HepG2 (cell line): ENCODE results near the gene TNRC18. TPM values are rescaled to one million over a fixed set of nuclear protein-coding genes. Genes with fewer than 3 reads are reported as not detected.

ENCODE experiments used
- FIP1L1 ChIP-seq: fragments of 200-400 bp; formaldehyde crosslinking; IDR thresholded peaks from 2 replicates; pipeline ENCODE4 v1.6.1; 2018; ENCODE audit warnings: low read depth, mild to moderate bottlenecking, low read length, moderate library complexity, borderline replicate concordance; ENCODE audit not compliant: insufficient read depth
- FOSL1 ChIP-seq: sonication (generic); formaldehyde crosslinking; IDR thresholded peaks from 2 replicates; pipeline ENCODE4 v1.9.0; 2021; ENCODE audit warnings: missing genetic modification reagents, borderline replicate concordance
- HINFP ChIP-seq: sonication (generic); formaldehyde crosslinking; IDR thresholded peaks from 2 replicates; pipeline ENCODE4 v1.4.0; 2020; ENCODE audit warnings: low read depth, mild to moderate bottlenecking, missing genetic modification reagents
- KAT8 ChIP-seq: IDR thresholded peaks from 2 replicates; pipeline ENCODE4 v1.6.1; 2016; ENCODE audit warnings: missing genetic modification reagents, missing compliant biosample characterization
- MTA1 ChIP-seq: sonication (generic); formaldehyde crosslinking; IDR thresholded peaks from 2 replicates; pipeline ENCODE4 v1.4.0; 2020; ENCODE audit warnings: missing genetic modification reagents, mild to moderate bottlenecking, borderline replicate concordance
- NCOR1 ChIP-seq: fragments of 200-600 bp; sonication (generic); IDR thresholded peaks from 2 replicates; pipeline ENCODE4 v1.7.0; 2017; ENCODE audit warnings: antibody characterized with exemption, low read length, borderline replicate concordance
- PREB ChIP-seq: sonication (generic); formaldehyde crosslinking; IDR thresholded peaks from 2 replicates; pipeline ENCODE4 v1.4.0; 2020; ENCODE audit warnings: missing genetic modification reagents
- THRA ChIP-seq: sonication (generic); formaldehyde crosslinking; IDR thresholded peaks from 2 replicates; pipeline ENCODE4 v1.4.0; 2020; ENCODE audit warnings: missing genetic modification reagents, borderline replicate concordance
- ZNF121 ChIP-seq: sonication (generic); formaldehyde crosslinking; IDR thresholded peaks from 2 replicates; pipeline ENCODE4 v1.5.0; 2020; ENCODE audit warnings: mild to moderate bottlenecking, missing genetic modification reagents
- ZNF138 ChIP-seq: sonication (generic); formaldehyde crosslinking; IDR thresholded peaks from 2 replicates; pipeline ENCODE4 v1.5.0; 2020; ENCODE audit warnings: mild to moderate bottlenecking, low read depth, missing genetic modification reagents
- ZNF205 ChIP-seq: IDR thresholded peaks from 2 replicates; pipeline ENCODE4 v1.6.1; 2018; ENCODE audit warnings: missing biosample characterization, missing genetic modification reagents
- ZNF275 ChIP-seq: sonication (generic); formaldehyde crosslinking; IDR thresholded peaks from 2 replicates; pipeline ENCODE4 v1.8.0; 2022; ENCODE audit warnings: missing genetic modification reagents, mild to moderate bottlenecking, inconsistent platforms, borderline replicate concordance
- ZNF510 ChIP-seq: sonication (generic); formaldehyde crosslinking; IDR thresholded peaks from 2 replicates; pipeline ENCODE4 v1.4.0; 2020; ENCODE audit warnings: low read depth, mild to moderate bottlenecking, missing genetic modification reagents
- ZNF562 ChIP-seq: sonication (generic); formaldehyde crosslinking; IDR thresholded peaks from 2 replicates; pipeline ENCODE4 v1.8.0; 2022; ENCODE audit warnings: missing genetic modification reagents, borderline replicate concordance
- ZNF652 ChIP-seq: IDR thresholded peaks from 2 replicates; pipeline ENCODE4 v1.6.1; 2016; ENCODE audit warnings: low read depth, borderline replicate concordance
- ZNF790 ChIP-seq: sonication (generic); formaldehyde crosslinking; IDR thresholded peaks from 2 replicates; pipeline ENCODE4 v1.8.0; 2022; ENCODE audit warnings: missing genetic modification reagents, mild to moderate bottlenecking, borderline replicate concordance
- ZSCAN12 ChIP-seq: sonication (generic); formaldehyde crosslinking; IDR thresholded peaks from 2 replicates; pipeline ENCODE4 v1.9.0; 2021; ENCODE audit warnings: mild to moderate bottlenecking, missing genetic modification reagents
- polyA plus RNA-seq, 8 experiments: library from polyadenylated mRNA; depleted of rRNA in 3 of 8; stranded (reverse) in 7 of 8; unstranded in 1 of 8; fragments of >200 nt; fragmentation: Illumina TruSeq in 4 of 8; extraction: Trizol in 4 of 8; gene quantifications; 2 replicates each; pipeline versions ENCODE4 v1.2.1 to v1.2.3, GENCODE V29; 2011 to 2016; ENCODE audit warnings: low read depth in 4 of 8, missing spikeins in 1 of 8, mixed read lengths in 1 of 8; ENCODE audit not compliant: insufficient read depth in 1 of 8
- total RNA-seq, 5 experiments: library from RNA; depleted of rRNA; stranded (reverse); fragments of >200 nt; fragmentation: Illumina TruSeq; extraction: Trizol; gene quantifications; 2 replicates each; pipeline ENCODE4 v1.2.3, GENCODE V29; 2016; ENCODE audit warnings: low read depth in 1 of 5

The TNRC18 gene
- total and polyA plus RNA-seq, 2 of the 13 experiments (the other 11 are each of a cell fraction or from before 2014, with no cell fraction given): 11.7 to 17.4 TPM

GRCh38 chr7:5284304-5285281 is 139.0 kb downstream of the TNRC18 start (continued):
- TF ChIP-seq ZNF205 (CRISPR knock-in tag) (no peak), ZNF562 (CRISPR knock-in tag) (no peak), HINFP (CRISPR knock-in tag) (peak; percentile 72; the same call in 1 of the 2 replicates), PREB (CRISPR knock-in tag) (no peak), KAT8 (CRISPR knock-in tag) (peak; percentile 61; the same call in 1 of the 2 replicates), ZNF790 (CRISPR knock-in tag) (no peak), ZNF275 (CRISPR knock-in tag) (no peak), ZNF652 (CRISPR knock-in tag) (peak; percentile 51; the same call in 1 of the 2 replicates), THRA (peak; percentile 74), FOSL1 (no peak), MTA1 (peak; percentile 95), ZSCAN12 (CRISPR knock-in tag) (no peak), ZNF510 (0 out of 2 replicates have a peak, but pooled peaks have one; percentile 36), NCOR1 (peak; percentile 59; the same call in 1 of the 2 replicates), FIP1L1 (peak; percentile 74; the same call in 1 of the 2 replicates), ZNF121 (CRISPR knock-in tag) (peak; percentile 9; the same call in 1 of the 2 replicates), ZNF138 (CRISPR knock-in tag) (no peak)
